ENCODE data around the gene ACY1. TPM values are rescaled to one million over a fixed set of nuclear protein-coding genes. Genes with fewer than 3 reads are reported as not detected.

ACY1 gene
- total and polyA plus RNA-seq, 2 of the 13 experiments (the other 11 are each of a cell fraction or from before 2014, with no cell fraction given) = 113 to 162 TPM

DNA sequence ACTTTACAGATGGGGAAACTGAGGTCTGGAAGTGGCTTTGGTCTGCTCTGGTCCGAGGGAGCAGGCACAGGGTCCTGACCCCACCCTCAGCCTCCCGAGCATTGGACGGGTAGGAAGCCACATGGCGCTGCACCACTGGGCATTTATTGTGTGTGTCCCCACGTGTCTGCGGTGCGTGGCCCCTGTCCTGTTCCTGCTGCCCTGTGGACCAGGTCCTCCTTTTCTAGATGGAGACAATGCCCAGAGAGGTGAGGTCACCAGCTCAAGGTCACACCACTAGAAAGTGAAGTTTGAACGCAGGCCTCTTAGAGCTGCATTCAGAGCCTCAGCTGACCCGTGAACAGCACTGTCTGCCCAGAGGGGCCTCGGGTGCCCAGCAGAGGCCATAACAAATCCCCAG, 46.2 kb downstream of the ACY1 start (continued):
- TF ChIP-seq TFE3 (CRISPR knock-in tag; IDR thresholded peaks at IDR 0.05) (no peak), KLF9 (CRISPR knock-in tag; IDR thresholded peaks at IDR 0.05; ENCODE audit: low read depth) (no peak), SALL1 (CRISPR knock-in tag; IDR thresholded peaks at IDR 0.05) (peak; percentile 34; the same call in 1 of the 2 replicates), ATRX (CRISPR knock-in tag; IDR thresholded peaks at IDR 0.05; ENCODE audit: borderline replicate concordance) (no peak), NR2F6 (IDR thresholded peaks at IDR 0.05) (no peak), NR2F6 (CRISPR knock-in tag; IDR thresholded peaks at IDR 0.05) (peak; percentile 56; the same call in 1 of the 2 replicates), NR0B2 (CRISPR knock-in tag; IDR thresholded peaks at IDR 0.05) (no peak), HDAC2 (CRISPR knock-in tag; IDR thresholded peaks at IDR 0.05) (peak; percentile 12; the same call in 1 of the 2 replicates), FOSL2 (CRISPR knock-in tag; IDR thresholded peaks at IDR 0.05) (no peak), ZKSCAN8 (CRISPR knock-in tag; IDR thresholded peaks at IDR 0.05; ENCODE audit: borderline replicate concordance) (no peak), CENPX (CRISPR knock-in tag; IDR thresholded peaks at IDR 0.05) (no peak), ZNF484 (CRISPR knock-in tag; IDR thresholded peaks at IDR 0.05; ENCODE audit: borderline replicate concordance, low read depth) (no peak), ZBTB42 (CRISPR knock-in tag; IDR thresholded peaks at IDR 0.05) (no peak), ZFP36 (IDR thresholded peaks at IDR 0.05; ENCODE audit: borderline replicate concordance, low read depth, low read length, partially characterized antibody) (no peak), SCMH1 (CRISPR knock-in tag; IDR thresholded peaks at IDR 0.05; ENCODE audit: borderline replicate concordance) (no peak), ZNF282 (IDR thresholded peaks at IDR 0.05; ENCODE audit: partially characterized antibody) (no peak), ETV5 (CRISPR knock-in tag; IDR thresholded peaks at IDR 0.05; ENCODE audit: borderline replicate concordance) (no peak), TFDP2 (CRISPR knock-in tag; IDR thresholded peaks at IDR 0.05) (no peak), HNF4A (CRISPR knock-in tag; IDR thresholded peaks at IDR 0.05) (peak; percentile 70), PRMT3 (CRISPR knock-in tag; IDR thresholded peaks at IDR 0.05; ENCODE audit: borderline replicate concordance, low read depth) (no peak), ZNF280D (CRISPR knock-in tag; IDR thresholded peaks at IDR 0.05) (no peak)

Measured in HepG2 (cell line).